Astrocyte of the cerebellum (primary cell): Measurements from ENCODE around the gene FAM131C.

Experiments used
- DNase-seq: peaks from one replicate; pipeline ENCODE4 v3.0.0-alpha.2; 2011; ENCODE audit warnings: low read depth
- H3K4me3 ChIP-seq: 2 replicates; pipeline ENCODE4 v1.5.1; 2011; ENCODE audit warnings: mild to moderate bottlenecking, low read depth, low read length, moderate library complexity
- CTCF ChIP-seq: IDR thresholded peaks from 2 replicates; pipeline ENCODE4 v1.5.1; 2012; ENCODE audit warnings: low read length, low read depth, moderate library complexity, mild to moderate bottlenecking; ENCODE audit errors: missing control alignments
- in situ Hi-C: cut with HindIII; loops from 2 replicates; pipeline ENCODE4 v1.10.0; 2017; ENCODE audit warnings: low sequenced_read_pairs

FAM131C gene

DNA sequence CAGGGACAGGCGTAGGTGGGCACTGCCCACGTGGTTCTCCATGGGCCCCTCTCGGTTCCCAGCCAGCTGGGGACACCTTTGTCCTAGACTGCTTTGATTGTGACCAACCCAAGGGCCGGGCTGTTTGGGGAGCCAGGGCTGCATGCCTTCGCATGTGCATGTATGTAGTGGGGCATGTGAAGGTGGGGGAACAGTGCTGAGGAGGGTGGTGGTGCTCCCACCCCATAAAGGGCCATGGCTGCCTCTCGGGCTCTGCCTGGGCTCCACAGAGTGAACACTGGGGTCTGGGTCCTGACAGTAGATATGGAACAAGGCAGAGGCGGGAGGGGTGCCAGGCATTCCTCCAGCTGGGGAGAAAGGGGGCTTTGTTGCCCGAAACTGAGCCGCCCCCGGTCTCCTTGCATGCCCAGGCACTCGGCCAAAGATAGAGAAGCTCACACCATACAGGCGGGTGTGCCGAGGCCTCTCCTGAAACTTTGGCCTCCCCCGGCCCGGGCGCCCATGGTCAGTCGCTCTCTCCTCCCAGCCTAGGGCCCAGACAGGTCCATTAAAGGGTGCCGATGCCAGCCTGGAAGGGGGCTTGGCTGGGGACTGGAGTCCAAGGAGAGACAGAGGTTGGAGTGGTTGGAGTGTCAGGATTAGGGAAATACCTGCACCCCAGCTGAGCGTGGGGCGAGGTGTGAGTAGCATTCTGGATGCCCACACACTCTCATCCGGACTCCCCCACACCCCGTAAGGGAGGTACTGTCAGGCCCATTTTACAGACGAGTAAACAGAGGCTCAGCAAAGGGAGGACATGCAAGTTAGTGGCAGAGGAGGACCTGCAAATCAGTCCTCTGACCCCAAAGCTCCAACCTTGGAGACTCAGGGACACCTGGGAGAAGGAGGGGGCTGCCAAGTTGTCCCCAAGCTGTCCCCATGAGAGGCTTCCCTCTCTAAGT lies 41.3 kb upstream of the FAM131C start:
- no peak for TF ChIP-seq CTCF
- in situ Hi-C loops: no loop called here
- no peak overlapping the region for H3K4me3 ChIP-seq
- DNase-seq: no peak

GRCh38 chr1:16112596-16113555 lies 39.4 kb upstream of the FAM131C start:
- no peak for DNase-seq

GRCh38 chr1:16111771-16112595 lies 38.5 kb upstream of the FAM131C start:
- in situ Hi-C loops: no loop called here
- peak; percentile 72 for DNase-seq

More at GRCh38 chr1:16112596-16113555, 39.4 kb upstream of the FAM131C start:
- TF ChIP-seq CTCF: no peak
- in situ Hi-C loops: no loop called here
- H3K4me3 ChIP-seq: no peak overlapping the region

DNA sequence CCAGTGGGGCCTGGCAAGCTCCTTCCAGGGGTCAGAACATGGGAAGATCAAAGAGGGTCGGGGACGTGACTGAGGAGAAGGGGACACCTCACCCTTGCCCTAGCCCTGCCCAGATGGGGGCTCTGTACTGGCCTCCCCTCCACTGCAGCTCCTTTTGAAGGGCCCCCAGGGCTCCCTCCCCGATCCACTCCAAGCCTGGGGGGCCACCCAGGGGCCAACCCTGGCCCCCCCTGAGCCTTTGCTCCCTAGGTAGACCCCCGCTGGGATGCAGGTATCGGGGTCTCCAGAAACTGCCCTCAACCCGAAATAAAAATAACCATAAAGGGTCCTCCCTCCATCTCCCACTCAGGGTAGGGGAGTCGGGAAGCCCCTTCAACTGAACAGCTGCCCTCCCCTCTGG lies 37.4 kb upstream of the FAM131C start:
- in situ Hi-C loops: no loop called here
- DNase-seq: no peak
- no peak for TF ChIP-seq CTCF
- no peak overlapping the region for H3K4me3 ChIP-seq

More at GRCh38 chr1:16111771-16112595, 38.5 kb upstream of the FAM131C start:
- TF ChIP-seq CTCF: no peak
- H3K4me3 ChIP-seq: no peak overlapping the region

DNA sequence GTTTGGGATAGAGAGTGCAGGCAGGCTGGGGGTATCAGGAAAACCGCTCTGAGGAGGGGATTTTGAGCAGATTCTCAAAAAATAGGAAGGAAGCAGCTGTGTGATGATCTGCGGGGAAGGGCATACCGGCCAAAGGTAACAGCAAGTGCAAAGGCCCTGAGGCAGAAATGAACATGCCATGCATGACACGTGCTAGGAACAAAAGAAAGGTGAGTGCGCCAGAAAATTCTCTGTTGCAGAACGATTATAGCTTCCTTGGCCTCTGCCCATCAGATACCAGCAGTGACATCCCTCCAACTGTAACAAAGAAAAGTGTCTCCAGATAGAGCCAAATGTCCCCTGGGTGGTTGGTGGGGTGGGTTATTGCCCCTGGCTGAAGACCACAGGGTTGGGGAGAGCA lies 37.0 kb upstream of the FAM131C start:
- no peak for TF ChIP-seq CTCF
- in situ Hi-C loops: no loop called here
- DNase-seq: no peak
- H3K4me3 ChIP-seq: no peak overlapping the region
